ENCODE results near the gene UBQLN4.
"Not testable (repeated sequence)": the region's sequence is repeated elsewhere in the genome, so short reads cannot be mapped to it uniquely, and the experiment has no call there.

UBQLN4 gene

GRCh38 chr1:156056326-156056849 is 2.8 kb upstream of the UBQLN4 start:
- no peak for DNase-seq

GRCh38 chr1:156055281-156056048 is 1.9 kb upstream of the UBQLN4 start:
- no peak for DNase-seq

GRCh38 chr1:156054500-156055280 is 1.1 kb upstream of the UBQLN4 start, which contains the start of gene LAMTOR2:
Gene LAMTOR2 (plus strand): TSS chr1:156054782. CDS start chr1:156054890, 108 bp downstream.
- DNase-seq, result peak; percentile 97

- DNase-seq, result peak; percentile 48
Observed at GRCh38 chr1:156052862-156053767, 483 bp downstream of the UBQLN4 start.

GRCh38 chr1:156051011-156051725 is 2.4 kb downstream of the UBQLN4 start:
- no peak for DNase-seq

GRCh38 chr1:156050376-156050775 is 3.2 kb downstream of the UBQLN4 start:
- no peak for DNase-seq

GRCh38 chr1:156048663-156049258 is 4.8 kb downstream of the UBQLN4 start:
- no peak for DNase-seq

GRCh38 chr1:156045076-156045475 is 8.5 kb downstream of the UBQLN4 start:
- DNase-seq, result no peak

GRCh38 chr1:156042828-156043227 is 10.8 kb downstream of the UBQLN4 start:
- DNase-seq, result no peak

- DNase-seq, result not testable (repeated sequence)
Observed at GRCh38 chr1:156034991-156035390, 18.6 kb downstream of the UBQLN4 start.

GRCh38 chr1:156033011-156033410 is 20.6 kb downstream of the UBQLN4 start:
- DNase-seq, result no peak

GRCh38 chr1:156026588-156026987 is 27.0 kb downstream of the UBQLN4 start:
- no peak for DNase-seq

GRCh38 chr1:156025876-156026275 is 27.7 kb downstream of the UBQLN4 start:
- peak; percentile 18 for DNase-seq

GRCh38 chr1:156024801-156025200 is 28.8 kb downstream of the UBQLN4 start:
- DNase-seq, result no peak

GRCh38 chr1:156021954-156022353 is 31.6 kb downstream of the UBQLN4 start:
- DNase-seq, result no peak

- DNase-seq, result no peak
Observed at GRCh38 chr1:156021093-156021428, 32.5 kb downstream of the UBQLN4 start.

- DNase-seq, result peak; percentile 79
Observed at GRCh38 chr1:156020293-156021092, 33.1 kb downstream of the UBQLN4 start, which contains the start of gene SSR2. Gene SSR2 (minus strand): TSS chr1:156020951. CDS start chr1:156020167, 784 bp downstream.

- DNase-seq, result no peak
Observed at GRCh38 chr1:156019946-156020292, 33.7 kb downstream of the UBQLN4 start.

GRCh38 chr1:156014829-156015228 is 38.8 kb downstream of the UBQLN4 start:
- DNase-seq, result no peak

- no peak for DNase-seq
Observed at GRCh38 chr1:156012051-156012817, 41.4 kb downstream of the UBQLN4 start.

Data from DMS 273 treated with DMSO at 0.1 percent for 48 hours (cell line).